Measurements from ENCODE around the gene NPAS4. TPM values are rescaled to one million over a fixed set of nuclear protein-coding genes. Genes with fewer than 3 reads are reported as not detected.

NPAS4 gene
- total and polyA plus RNA-seq, 9 of the 15 experiments (the other 6 are each of a cell fraction or from before 2014, with no cell fraction given), result not detected

DNA sequence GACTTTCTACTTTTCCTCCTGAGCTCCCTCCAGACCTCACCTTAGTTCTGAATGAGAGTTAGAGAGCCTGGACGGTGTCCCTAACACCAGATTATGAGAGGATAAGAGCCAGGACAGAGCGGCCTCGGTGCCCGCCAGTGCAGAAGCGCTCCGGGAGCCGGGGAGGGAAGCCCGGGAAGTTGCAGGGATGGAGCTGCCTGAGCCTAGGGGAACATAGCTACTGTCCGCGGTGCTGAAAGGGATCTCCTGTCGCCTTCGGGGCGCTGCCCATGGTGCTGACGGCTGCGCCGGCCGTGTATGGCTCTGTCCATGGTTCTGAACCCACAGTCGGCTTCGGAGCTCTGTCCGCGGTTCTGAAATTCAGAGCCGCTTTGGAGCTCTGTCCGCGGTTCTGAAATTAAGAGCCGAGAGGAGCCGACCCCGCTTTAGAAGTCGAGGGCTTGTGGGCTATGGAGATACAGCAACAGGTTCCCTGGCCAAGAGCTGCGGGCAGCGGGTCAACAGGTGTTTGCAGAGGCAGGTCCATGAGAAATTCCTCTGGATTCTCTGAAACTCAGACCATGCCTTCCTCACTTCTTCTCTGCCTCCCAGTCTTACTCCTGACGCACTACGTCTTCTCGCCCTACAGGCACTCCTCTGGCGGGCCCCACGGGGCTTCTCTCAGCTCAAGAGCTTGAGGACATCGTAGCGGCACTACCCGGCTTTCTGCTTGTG, 814 bp downstream of the NPAS4 start (continued):
- no peak for TF ChIP-seq MTA3 (IDR thresholded peaks at IDR 0.05; ENCODE audit: borderline replicate concordance)
- no peak for TF ChIP-seq FOS (IDR thresholded peaks at IDR 0.05; ENCODE audit: extremely low read depth, insufficient read length)
- TF ChIP-seq CTCF (IDR thresholded peaks at IDR 0.05 in 2 of 3, conservative IDR thresholded peaks at IDR 0.05 in 1 of 3; ENCODE audit: insufficient read depth in 2 of 3, low read depth in 1 of 3, low read length in 3 of 3), result peak in 2 of 3 experiments; percentile 25 to 30; a peak in 2 of 6 replicates
- TF ChIP-seq, protein P1, sequence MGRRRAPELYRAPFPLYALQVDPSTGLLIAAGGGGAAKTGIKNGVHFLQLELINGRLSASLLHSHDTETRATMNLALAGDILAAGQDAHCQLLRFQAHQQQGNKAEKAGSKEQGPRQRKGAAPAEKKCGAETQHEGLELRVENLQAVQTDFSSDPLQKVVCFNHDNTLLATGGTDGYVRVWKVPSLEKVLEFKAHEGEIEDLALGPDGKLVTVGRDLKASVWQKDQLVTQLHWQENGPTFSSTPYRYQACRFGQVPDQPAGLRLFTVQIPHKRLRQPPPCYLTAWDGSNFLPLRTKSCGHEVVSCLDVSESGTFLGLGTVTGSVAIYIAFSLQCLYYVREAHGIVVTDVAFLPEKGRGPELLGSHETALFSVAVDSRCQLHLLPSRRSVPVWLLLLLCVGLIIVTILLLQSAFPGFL (CRISPR knock-in tag; IDR thresholded peaks at IDR 0.05), result peak; percentile 100
- peak; percentile 92 for TF ChIP-seq TCF3 (CRISPR knock-in tag; IDR thresholded peaks at IDR 0.05)
- peak; percentile 82 for TF ChIP-seq ELF2 (CRISPR knock-in tag; IDR thresholded peaks at IDR 0.05)
- TF ChIP-seq, protein P2, sequence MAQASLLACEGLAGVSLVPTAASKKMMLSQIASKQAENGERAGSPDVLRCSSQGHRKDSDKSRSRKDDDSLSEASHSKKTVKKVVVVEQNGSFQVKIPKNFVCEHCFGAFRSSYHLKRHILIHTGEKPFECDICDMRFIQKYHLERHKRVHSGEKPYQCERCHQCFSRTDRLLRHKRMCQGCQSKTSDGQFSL (CRISPR knock-in tag; IDR thresholded peaks at IDR 0.05), result peak; percentile 98
- TF ChIP-seq, protein P2 (tag; IDR thresholded peaks at IDR 0.05), result peak in 1 of 2 experiments; percentile 57; a peak in 1 of 4 replicates
- TF ChIP-seq MAX (CRISPR knock-in tag; IDR thresholded peaks at IDR 0.05), result peak; percentile 98
- TF ChIP-seq XRCC3 (IDR thresholded peaks at IDR 0.05), result no peak
- TF ChIP-seq, protein P3, sequence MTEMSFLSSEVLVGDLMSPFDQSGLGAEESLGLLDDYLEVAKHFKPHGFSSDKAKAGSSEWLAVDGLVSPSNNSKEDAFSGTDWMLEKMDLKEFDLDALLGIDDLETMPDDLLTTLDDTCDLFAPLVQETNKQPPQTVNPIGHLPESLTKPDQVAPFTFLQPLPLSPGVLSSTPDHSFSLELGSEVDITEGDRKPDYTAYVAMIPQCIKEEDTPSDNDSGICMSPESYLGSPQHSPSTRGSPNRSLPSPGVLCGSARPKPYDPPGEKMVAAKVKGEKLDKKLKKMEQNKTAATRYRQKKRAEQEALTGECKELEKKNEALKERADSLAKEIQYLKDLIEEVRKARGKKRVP (CRISPR knock-in tag; IDR thresholded peaks at IDR 0.05), result peak; percentile 94
- TF ChIP-seq ZNF408 (CRISPR knock-in tag; IDR thresholded peaks at IDR 0.05; ENCODE audit: low read depth), result peak; percentile 68; the same call in 1 of the 2 replicates
- no peak for TF ChIP-seq CEBPB (tag; IDR thresholded peaks at IDR 0.05)
- TF ChIP-seq PCBP2 (IDR thresholded peaks at IDR 0.05; ENCODE audit: low read depth, low read length, poor library complexity, severe bottlenecking), result no peak
- no peak for TF ChIP-seq ARID3A (IDR thresholded peaks at IDR 0.05; ENCODE audit: borderline replicate concordance, low read depth, low read length)
